GM12878 (cell line): Measurements from ENCODE around the gene ATF6. TPM values are rescaled to one million over a fixed set of nuclear protein-coding genes. Genes with fewer than 3 reads are reported as not detected.

Source experiments
- ATAC-seq: fragments of 200-7000 bp; cut with Tn5 transposase; 3 replicates; pipeline ENCODE4 v1.9.1; 2020; ENCODE audit warnings: mild to moderate bottlenecking, moderate library complexity
- BruUV-seq: library from RNA; stranded (reverse); fragments of 400-500 nt; replicated peaks from 2 replicates; lab custom pipeline; 2021; lab: Mats Ljungman, UMichigan
- CTCF ChIA-PET: fragments of 300-600 bp; sonication (Branson Sonifier 250); formaldehyde crosslinking; extraction: SDS; loops from one replicate; lab custom pipeline; 2021; ENCODE audit warnings: inconsistent platforms; lab: Yijun Ruan, JAX
- POLR2A ChIA-PET: fragments of 350-600 bp; formaldehyde crosslinking; extraction: SDS; loops from one replicate; lab custom pipeline; 2021; ENCODE audit warnings: inconsistent platforms; lab: Charles Lee
- RAD21 ChIA-PET: fragments of 300-600 bp; sonication (Branson Sonifier 250); formaldehyde crosslinking; loops from one replicate; lab custom pipeline; 2023; ENCODE audit warnings: antibody characterized with exemption; ENCODE audit not compliant: unreplicated experiment; lab: Charles Lee
- SMC1A ChIA-PET: fragments of 300-600 bp; sonication (Branson Sonifier 250); formaldehyde crosslinking; loops from one replicate; lab custom pipeline; 2023; ENCODE audit not compliant: unreplicated experiment, uncharacterized antibody; lab: Charles Lee
- DNase-seq: peaks from one replicate; pipeline ENCODE4 v3.0.0-alpha.2; 2011; ENCODE audit warnings: low read depth, low spot score
- FAIRE-seq: peaks from 3 replicates; lab custom pipeline; 2011; peaks lifted over from hg19 to GRCh38; lab: Jason Lieb, UNC
- H2AFZ ChIP-seq: 2 replicates; pipeline ENCODE4 v1.6.0; 2011; ENCODE audit warnings: low read depth, low read length, control low read depth; ENCODE audit not compliant: control insufficient read depth
- H3K27ac ChIP-seq: 2 replicates; pipeline ENCODE4 v1.5.1; 2011; ENCODE audit warnings: control low read depth; ENCODE audit not compliant: control insufficient read depth, insufficient read depth
- H3K27me3 ChIP-seq, 2 experiments: replicated peaks in 1 of 2; 2 replicates each; pipeline versions ENCODE4 v1.6.0 to v1.6.1; 2011; ENCODE audit warnings: low read length in 1 of 2; ENCODE audit not compliant: control insufficient read depth in 2 of 2, insufficient read depth in 2 of 2
- H3K36me3 ChIP-seq, 2 experiments: 2 replicates each; pipeline ENCODE4 v1.5.1; 2011; ENCODE audit warnings: low read length in 1 of 2; ENCODE audit not compliant: control insufficient read depth in 2 of 2, insufficient read depth in 2 of 2
- H3K4me1 ChIP-seq: 2 replicates; pipeline ENCODE4 v1.6.1; 2011; ENCODE audit warnings: mild to moderate bottlenecking, low read length, moderate library complexity, mixed read lengths; ENCODE audit not compliant: control insufficient read depth, insufficient read depth
- H3K4me2 ChIP-seq: 2 replicates; pipeline ENCODE4 v1.6.0; 2011; ENCODE audit warnings: control low read depth; ENCODE audit not compliant: control insufficient read depth, insufficient read depth
- H3K4me3 ChIP-seq: fragments of 200-600 bp; sonication (generic); 2 replicates; pipeline ENCODE4 v1.5.1; 2016
- H3K79me2 ChIP-seq: 2 replicates; pipeline ENCODE4 v1.6.0; 2011; ENCODE audit warnings: low read length; ENCODE audit not compliant: control insufficient read depth, insufficient read depth
- H3K9ac ChIP-seq: 2 replicates; pipeline ENCODE4 v1.8.0; 2011; ENCODE audit warnings: low read length, control low read depth, mixed read lengths; ENCODE audit not compliant: control insufficient read depth, insufficient read depth
- H3K9me3 ChIP-seq: replicated peaks from 3 replicates; pipeline ENCODE4 v1.5.1; 2011; ENCODE audit warnings: mild to moderate bottlenecking, low read length; ENCODE audit not compliant: control insufficient read depth, insufficient read depth
- H4K20me1 ChIP-seq: 2 replicates; pipeline ENCODE4 v1.6.0; 2011; ENCODE audit not compliant: control insufficient read depth, insufficient read depth
- GABPA ChIP-seq: IDR thresholded peaks from 2 replicates; pipeline ENCODE4 v1.6.1; 2014; ENCODE audit warnings: antibody characterized with exemption, low read depth, mild to moderate bottlenecking, inconsistent platforms
- IKZF2 ChIP-seq, 2 experiments: fragments of 450-650 bp; IDR thresholded peaks; 2 replicates each; pipeline ENCODE4 v1.6.1; 2017; ENCODE audit warnings: mild to moderate bottlenecking in 2 of 2, moderate library complexity in 2 of 2
- MTA2 ChIP-seq: fragments of 450-650 bp; IDR thresholded peaks from 2 replicates; pipeline ENCODE4 v1.6.1; 2016; ENCODE audit warnings: low read depth, mild to moderate bottlenecking, moderate library complexity
- TARDBP ChIP-seq: IDR thresholded peaks from 2 replicates; pipeline ENCODE4 v1.6.1; 2016; ENCODE audit warnings: borderline replicate concordance
- TCF3 ChIP-seq: IDR thresholded peaks from 2 replicates; pipeline ENCODE4 v1.6.1; 2012; ENCODE audit warnings: low read depth, mild to moderate bottlenecking, low read length, borderline replicate concordance; ENCODE audit not compliant: insufficient read depth
- YBX1 ChIP-seq: fragments of 450-650 bp; IDR thresholded peaks from 2 replicates; pipeline ENCODE4 v1.6.1; 2016; ENCODE audit warnings: antibody characterized with exemption
- WGBS: methylation state at CpG from one replicate; pipeline ENCODE4 v1.1.6; 2016; ENCODE audit warnings: low lambda C conversion rate; ENCODE audit not compliant: insufficient replicate concordance, insufficient coverage; ENCODE audit errors: missing lambda C conversion rate; 5-methylcytosine and 5-hydroxymethylcytosine counted together
- in situ Hi-C: fragments of 300-500 bp; cut with MboI; formaldehyde crosslinking; loops from 9 replicates; pipeline ENCODE4 v1.14.3; 2018; ENCODE audit warnings: mixed read lengths
- intact Hi-C: fragments of 100-400 bp; cut with micrococcal nuclease; formaldehyde crosslinking; loops from one replicate; pipeline ENCODE4 v1.14.2; 2022; ENCODE audit not compliant: unreplicated experiment
- polyA plus RNA-seq, 11 experiments: library from polyadenylated mRNA; depleted of rRNA in 4 of 11; unstranded in 6 of 11; stranded (reverse) in 5 of 11; fragments of >200 nt; fragmentation: Nextera tagmentation in 4 of 11; fragmentation: Illumina TruSeq in 1 of 11; extraction: Ambion mirVana in 4 of 11; extraction: Trizol in 1 of 11; gene quantifications; 1 replicate in 1 of 11; 2 replicates in 10 of 11; pipeline versions ENCODE4 v1.2.1 to v1.2.3, GENCODE V29; 2011 to 2016; ENCODE audit warnings: inconsistent platforms in 2 of 11, missing spikeins in 2 of 11, low read depth in 1 of 11
- total RNA-seq, 4 experiments: library from RNA; depleted of rRNA in 3 of 4; stranded (reverse); fragments of >200 nt in 3 of 4; fragmentation: Illumina TruSeq in 1 of 4; extraction: Trizol in 1 of 4; gene quantifications; 2 replicates each; pipeline versions ENCODE4 v1.2.1 to v1.2.3, GENCODE V29; 2013 to 2021
- TF ChIP-seq, protein P1 (sequence below): fragments of 450-650 bp; IDR thresholded peaks from 2 replicates; pipeline ENCODE4 v1.6.1; 2016; ENCODE audit warnings: mild to moderate bottlenecking

ATF6 gene
- total and polyA plus RNA-seq, 10 of the 15 experiments (the other 5 are each of a cell fraction or from before 2014, with no cell fraction given) = 7.8 to 24.3 (median 14.7) TPM

DNA sequence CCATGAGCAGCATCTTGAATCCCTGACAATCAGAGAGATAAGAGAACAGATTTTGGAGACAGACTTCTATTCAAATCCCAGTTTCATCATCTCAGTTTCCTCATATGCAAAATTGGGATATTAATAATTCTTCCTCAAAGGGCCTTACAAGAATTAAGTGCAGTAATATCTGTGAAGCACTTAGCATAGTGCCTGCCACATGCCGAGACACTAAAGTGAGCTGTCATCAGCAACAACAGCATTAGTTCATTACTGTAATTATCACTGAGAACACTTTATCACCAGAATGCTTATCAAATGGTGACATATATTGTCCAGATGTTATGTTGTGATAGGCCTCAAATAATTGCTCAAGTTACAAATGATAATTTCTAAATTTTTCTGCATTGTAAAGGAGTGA is 45.7 kb upstream of the ATF6 start:
- H3K9ac ChIP-seq = no peak overlapping the region
- in situ Hi-C loops (no loop called here), intact Hi-C loops (no loop called here)
- no peak overlapping the region for H2AFZ ChIP-seq
- no peak for ATAC-seq
- H3K4me2 ChIP-seq = no peak overlapping the region
- H3K9me3 ChIP-seq = no peaks in the 10 kb centered on the region
- BruUV-seq = no TSS peak
- POLR2A ChIA-PET = interaction anchor here (1.6 kb wide), 1 partner anchor 9 kb away, joined by 4 read pairs; no protein-coding TSS in a partner anchor
- SMC1A ChIA-PET = interaction anchor here (1.0 to 1.3 kb wide), 4 partner anchors 9 to 97 kb away, joined by 3 to 4 read pairs (median 3); no protein-coding TSS in a partner anchor
- peaks cover 50% of the 10 kb centered on the region for H3K4me1 ChIP-seq
- H3K36me3 ChIP-seq = no peaks in the 10 kb centered on the region
- no peak overlapping the region for H3K27ac ChIP-seq
- no peak for TF ChIP-seq TARDBP
- TF ChIP-seq, protein P1, sequence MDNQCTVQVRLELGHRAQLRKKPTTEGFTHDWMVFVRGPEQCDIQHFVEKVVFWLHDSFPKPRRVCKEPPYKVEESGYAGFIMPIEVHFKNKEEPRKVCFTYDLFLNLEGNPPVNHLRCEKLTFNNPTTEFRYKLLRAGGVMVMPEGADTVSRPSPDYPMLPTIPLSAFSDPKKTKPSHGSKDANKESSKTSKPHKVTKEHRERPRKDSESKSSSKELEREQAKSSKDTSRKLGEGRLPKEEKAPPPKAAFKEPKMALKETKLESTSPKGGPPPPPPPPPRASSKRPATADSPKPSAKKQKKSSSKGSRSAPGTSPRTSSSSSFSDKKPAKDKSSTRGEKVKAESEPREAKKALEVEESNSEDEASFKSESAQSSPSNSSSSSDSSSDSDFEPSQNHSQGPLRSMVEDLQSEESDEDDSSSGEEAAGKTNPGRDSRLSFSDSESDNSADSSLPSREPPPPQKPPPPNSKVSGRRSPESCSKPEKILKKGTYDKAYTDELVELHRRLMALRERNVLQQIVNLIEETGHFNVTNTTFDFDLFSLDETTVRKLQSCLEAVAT = no peak
- no peak for TF ChIP-seq GABPA
- TF ChIP-seq MTA2 = no peak
- no peak for TF ChIP-seq YBX1
- no peak for TF ChIP-seq IKZF2 (IDR thresholded peaks at IDR 0.05)
- TF ChIP-seq TCF3 = no peak
- WGBS = 100% methylated on average over 1 of the region's 1 CpG
- CTCF ChIA-PET = no interaction called here
- peaks cover 2% of the 10 kb centered on the region; the same call in 1 of the 2 replicates for H3K79me2 ChIP-seq
- no peaks in the 10 kb centered on the region for H3K27me3 ChIP-seq
- H3K4me3 ChIP-seq = no peak overlapping the region
- DNase-seq = no peak
- H4K20me1 ChIP-seq = no peaks in the 10 kb centered on the region
- no peak for FAIRE-seq
- RAD21 ChIA-PET = no interaction called here
